Activated T-cell treated with anti-CD3 and anti-CD28 coated beads, Interleukin-2, amount 50 U/mL, for 4 hours (primary cell): ENCODE measurements around the gene TJP3. TPM values are rescaled to one million over a fixed set of nuclear protein-coding genes. Genes with fewer than 3 reads are reported as not detected.
A peak's percentile ranks its signal among the peaks of the same experiment; 100 is the strongest.
"Not testable (repeated sequence)": the region's sequence is repeated elsewhere in the genome, so short reads cannot be mapped to it uniquely, and the experiment has no call there.

Experiments used
- ATAC-seq, 2 donors: fragments of 200-7000 bp; cut with Tn5 transposase; one replicate each; pipeline ENCODE4 v1.10.0; 2021
- DNase-seq: peaks from one replicate; pipeline ENCODE4 v3.0.0-alpha.2; 2020
- H3K27me3 Mint-ChIP-seq: one replicate; pipeline ENCODE4 v1.8.0; 2021; ENCODE audit warnings: low read depth, mixed read lengths
- H3K36me3 Mint-ChIP-seq: one replicate; pipeline ENCODE4 v1.8.0; 2022; ENCODE audit warnings: mixed read lengths; ENCODE audit not compliant: insufficient read depth
- H3K4me1 Mint-ChIP-seq: one replicate; pipeline ENCODE4 v1.8.0; 2021; ENCODE audit warnings: low read depth, mixed read lengths
- H3K4me3 Mint-ChIP-seq: one replicate; pipeline ENCODE4 v1.8.0; 2021; ENCODE audit warnings: mild to moderate bottlenecking, moderate library complexity, mixed read lengths
- H3K9me3 Mint-ChIP-seq: one replicate; pipeline ENCODE4 v1.8.0; 2021; ENCODE audit warnings: mixed read lengths
- total RNA-seq, 3 donors: library from RNA; stranded (reverse); gene quantifications; one replicate each; pipeline ENCODE4 v1.2.1, GENCODE V29; 2021

The TJP3 gene
- total RNA-seq, 3 donors from 2014 or later = 0.61 to 1.1 (median 0.66) TPM

- ATAC-seq (no peak), DNase-seq (no peak)
- H3K4me3 Mint-ChIP-seq = no peak overlapping the region
- no peaks in the 10 kb centered on the region for H3K4me1 Mint-ChIP-seq
- H3K27me3 Mint-ChIP-seq = no peaks in the 10 kb centered on the region
- H3K36me3 Mint-ChIP-seq = peaks cover 18% of the 10 kb centered on the region
- no peaks in the 10 kb centered on the region for H3K9me3 Mint-ChIP-seq
Measured at GRCh38 chr19:3748965-3749364, 40.8 kb downstream of the TJP3 start.

GRCh38 chr19:3750211-3750610 lies 42.0 kb downstream of the TJP3 start:
- ATAC-seq (no peak), DNase-seq (no peak)
- Mint-ChIP-seq H3K4me3 (no peak overlapping the region), H3K9me3 (no peaks in the 10 kb centered on the region), H3K4me1 (peaks cover 4% of the 10 kb centered on the region), H3K36me3 (peaks cover 22% of the 10 kb centered on the region), H3K27me3 (no peaks in the 10 kb centered on the region)

GRCh38 chr19:3751236-3751635 lies 43.1 kb downstream of the TJP3 start:
- no peak overlapping the region for H3K4me3 Mint-ChIP-seq
- H3K27me3 Mint-ChIP-seq = no peaks in the 10 kb centered on the region
- peaks cover 4% of the 10 kb centered on the region for H3K4me1 Mint-ChIP-seq
- no peak for ATAC-seq
- H3K36me3 Mint-ChIP-seq = peaks cover 22% of the 10 kb centered on the region
- DNase-seq = no peak
- H3K9me3 Mint-ChIP-seq = no peaks in the 10 kb centered on the region

DNA sequence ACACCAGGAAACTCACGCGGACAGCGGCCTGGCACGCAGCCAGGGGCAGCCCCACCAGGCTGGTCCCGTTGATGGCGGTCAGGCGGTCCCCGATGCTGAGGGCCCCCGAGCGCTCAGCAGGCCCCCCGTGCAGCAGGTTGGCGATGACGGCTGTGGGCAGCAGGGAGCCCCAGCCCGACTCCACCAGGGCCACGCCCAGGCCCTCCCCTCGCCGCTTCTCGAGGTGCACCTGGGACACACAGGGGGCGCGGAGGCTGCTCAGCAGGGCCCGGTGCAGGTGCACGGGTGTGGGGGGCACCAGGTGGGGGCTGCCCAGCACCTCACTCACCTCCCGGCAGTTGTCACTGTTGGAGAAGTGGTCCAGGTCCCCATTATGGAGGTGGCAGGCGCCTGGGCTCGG lies 44.3 kb downstream of the TJP3 start:
- Mint-ChIP-seq H3K9me3 (no peaks in the 10 kb centered on the region), H3K36me3 (peaks cover 22% of the 10 kb centered on the region), H3K4me1 (peaks cover 9% of the 10 kb centered on the region), H3K4me3 (no peak overlapping the region), H3K27me3 (no peaks in the 10 kb centered on the region)
- DNase-seq (no peak), ATAC-seq (no peak)

- DNase-seq (no peak), ATAC-seq (no peak)
- Mint-ChIP-seq H3K27me3 (no peaks in the 10 kb centered on the region), H3K9me3 (no peaks in the 10 kb centered on the region), H3K4me1 (peaks cover 11% of the 10 kb centered on the region), H3K4me3 (no peak overlapping the region), H3K36me3 (peaks cover 22% of the 10 kb centered on the region)
Measured at GRCh38 chr19:3753631-3754410, 45.6 kb downstream of the TJP3 start.

DNA sequence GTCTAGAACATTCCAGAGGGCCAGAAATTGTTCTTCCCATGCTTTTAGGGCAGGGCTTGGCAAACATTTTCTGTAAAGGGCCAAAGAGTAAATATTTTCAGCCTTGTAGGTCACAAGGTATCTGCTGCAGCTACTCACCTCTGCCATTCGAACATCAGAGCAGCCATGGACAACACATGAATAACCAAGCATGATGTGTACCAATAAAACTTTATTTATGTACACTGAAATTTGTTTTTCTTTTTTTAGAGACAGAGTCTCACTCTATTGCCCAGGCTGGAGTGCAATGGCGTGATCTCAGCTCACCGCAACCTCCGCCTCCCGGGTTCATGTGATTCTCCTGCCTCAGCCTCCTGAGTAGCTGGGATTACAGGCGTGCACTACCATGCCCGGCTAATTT lies 49.5 kb downstream of the TJP3 start:
- not testable (repeated sequence) for ATAC-seq, H3K9me3 Mint-ChIP-seq, H3K4me3 Mint-ChIP-seq, DNase-seq, H3K36me3 Mint-ChIP-seq, H3K27me3 Mint-ChIP-seq
- H3K4me1 Mint-ChIP-seq = peaks cover 37% of the 10 kb centered on the region

DNA sequence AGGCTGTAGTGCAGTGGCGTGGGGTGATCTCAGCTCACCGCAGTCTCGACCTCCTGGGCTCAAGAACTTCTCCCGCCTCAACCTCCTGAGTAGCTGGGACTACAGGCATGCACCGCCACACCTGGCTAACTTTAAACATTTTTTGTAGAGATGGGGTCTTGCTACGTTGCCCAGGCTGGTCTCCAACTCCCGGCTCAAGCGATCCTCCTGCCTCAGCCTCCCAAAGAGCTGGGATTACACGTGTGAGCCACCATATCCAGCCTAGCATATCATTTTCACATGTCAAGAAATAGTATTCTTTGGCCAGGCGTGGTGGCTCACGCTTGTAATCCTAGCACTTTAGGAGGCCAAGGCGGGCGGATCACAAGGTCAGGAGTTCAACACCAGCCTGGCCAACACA lies 50.1 kb downstream of the TJP3 start:
- H3K4me1 Mint-ChIP-seq = peaks cover 42% of the 10 kb centered on the region
- ATAC-seq, H3K36me3 Mint-ChIP-seq, DNase-seq, H3K9me3 Mint-ChIP-seq, H3K27me3 Mint-ChIP-seq, H3K4me3 Mint-ChIP-seq: not testable (repeated sequence)

DNA sequence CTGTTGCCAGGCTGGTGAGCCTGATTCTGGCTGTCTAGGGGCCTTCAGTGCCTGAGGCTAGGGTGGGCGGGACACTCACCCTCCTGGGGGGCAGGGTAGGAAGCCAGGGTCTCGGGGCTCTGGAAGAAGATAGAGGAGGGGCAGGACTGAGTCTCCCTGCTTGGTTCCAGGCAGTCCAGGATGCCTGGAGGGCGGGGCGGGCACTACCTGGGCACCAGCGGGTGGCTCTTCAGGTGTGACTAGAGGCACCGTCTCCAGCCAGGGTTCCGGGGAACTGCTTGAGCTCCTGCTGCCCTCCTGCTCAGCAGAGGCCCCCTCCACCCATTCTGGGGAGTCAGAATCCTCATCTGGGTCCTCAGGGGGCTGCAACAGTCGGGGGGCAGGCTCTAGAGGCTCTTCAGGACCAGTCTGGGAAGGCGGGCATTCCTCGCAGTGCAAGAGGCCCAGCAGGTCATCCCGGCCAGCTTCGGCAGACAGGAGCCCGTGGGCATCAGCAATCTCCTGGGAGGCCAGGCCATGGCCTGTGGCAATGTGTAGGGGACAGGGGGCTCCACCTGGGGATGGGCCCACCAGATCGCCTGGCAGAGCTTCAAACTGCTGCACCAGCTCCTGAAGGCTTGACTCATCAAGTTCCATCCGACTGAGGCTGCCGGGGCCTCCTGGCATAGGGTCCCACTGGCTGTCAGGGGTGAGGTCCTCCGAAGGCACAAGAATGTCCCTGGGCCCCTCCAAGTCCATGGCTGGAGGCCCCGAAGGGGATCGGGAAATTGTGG lies 51.5 kb downstream of the TJP3 start:
- ATAC-seq = no peak
- Mint-ChIP-seq H3K4me3 (peak overlapping the region; percentile 98), H3K4me1 (peaks cover 41% of the 10 kb centered on the region), H3K9me3 (no peaks in the 10 kb centered on the region), H3K36me3 (peaks cover 5% of the 10 kb centered on the region), H3K27me3 (no peaks in the 10 kb centered on the region)
- no peak for DNase-seq

DNA sequence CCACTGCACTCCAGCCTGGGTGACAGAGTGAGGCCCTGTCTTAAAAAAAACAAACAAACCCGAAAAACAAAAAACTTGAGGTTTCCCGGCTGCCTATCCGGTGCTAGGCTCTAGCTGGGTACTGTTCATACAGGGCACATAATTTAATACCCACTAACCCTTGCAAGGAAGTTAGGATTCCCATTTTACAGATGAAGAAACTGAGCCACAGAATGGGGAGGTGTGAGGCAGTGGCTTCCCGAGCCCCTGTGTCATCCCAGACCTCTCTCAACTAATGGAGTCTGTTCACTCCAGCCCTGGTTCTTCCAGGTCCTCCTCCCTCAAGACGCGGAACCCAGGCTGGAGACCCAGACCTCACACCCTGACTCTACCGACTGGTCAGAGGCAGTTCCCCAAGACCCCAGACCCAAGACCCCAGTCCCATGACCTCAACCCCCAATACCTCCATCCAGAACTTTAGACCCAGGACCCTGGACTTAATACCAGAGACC lies 52.7 kb downstream of the TJP3 start:
- ATAC-seq = no peak
- peaks cover 3% of the 10 kb centered on the region for H3K36me3 Mint-ChIP-seq
- peak overlapping the region; percentile 98 for H3K4me3 Mint-ChIP-seq
- H3K4me1 Mint-ChIP-seq = peaks cover 39% of the 10 kb centered on the region
- DNase-seq = no peak
- no peaks in the 10 kb centered on the region for H3K27me3 Mint-ChIP-seq
- H3K9me3 Mint-ChIP-seq = no peaks in the 10 kb centered on the region

- H3K9me3 Mint-ChIP-seq = no peaks in the 10 kb centered on the region
- no peaks in the 10 kb centered on the region for H3K27me3 Mint-ChIP-seq
- H3K4me1 Mint-ChIP-seq = peaks cover 44% of the 10 kb centered on the region
- ATAC-seq (peak; percentile 61 to 64), DNase-seq (peak; percentile 96)
- H3K4me3 Mint-ChIP-seq = peak within 1 kb of the TSS; percentile 98
- H3K36me3 Mint-ChIP-seq = peaks cover 6% of the 10 kb centered on the region
Measured at GRCh38 chr19:3761382-3762129, 53.4 kb downstream of the TJP3 start, which contains the start of gene APBA3. Gene APBA3 (minus strand): TSS chr19:3761692. CDS start chr19:3760264, 1,428 bp downstream.

- no peak for ATAC-seq
- H3K4me1 Mint-ChIP-seq = peaks cover 43% of the 10 kb centered on the region
Measured at GRCh38 chr19:3762130-3762473, 53.9 kb downstream of the TJP3 start.

DNA sequence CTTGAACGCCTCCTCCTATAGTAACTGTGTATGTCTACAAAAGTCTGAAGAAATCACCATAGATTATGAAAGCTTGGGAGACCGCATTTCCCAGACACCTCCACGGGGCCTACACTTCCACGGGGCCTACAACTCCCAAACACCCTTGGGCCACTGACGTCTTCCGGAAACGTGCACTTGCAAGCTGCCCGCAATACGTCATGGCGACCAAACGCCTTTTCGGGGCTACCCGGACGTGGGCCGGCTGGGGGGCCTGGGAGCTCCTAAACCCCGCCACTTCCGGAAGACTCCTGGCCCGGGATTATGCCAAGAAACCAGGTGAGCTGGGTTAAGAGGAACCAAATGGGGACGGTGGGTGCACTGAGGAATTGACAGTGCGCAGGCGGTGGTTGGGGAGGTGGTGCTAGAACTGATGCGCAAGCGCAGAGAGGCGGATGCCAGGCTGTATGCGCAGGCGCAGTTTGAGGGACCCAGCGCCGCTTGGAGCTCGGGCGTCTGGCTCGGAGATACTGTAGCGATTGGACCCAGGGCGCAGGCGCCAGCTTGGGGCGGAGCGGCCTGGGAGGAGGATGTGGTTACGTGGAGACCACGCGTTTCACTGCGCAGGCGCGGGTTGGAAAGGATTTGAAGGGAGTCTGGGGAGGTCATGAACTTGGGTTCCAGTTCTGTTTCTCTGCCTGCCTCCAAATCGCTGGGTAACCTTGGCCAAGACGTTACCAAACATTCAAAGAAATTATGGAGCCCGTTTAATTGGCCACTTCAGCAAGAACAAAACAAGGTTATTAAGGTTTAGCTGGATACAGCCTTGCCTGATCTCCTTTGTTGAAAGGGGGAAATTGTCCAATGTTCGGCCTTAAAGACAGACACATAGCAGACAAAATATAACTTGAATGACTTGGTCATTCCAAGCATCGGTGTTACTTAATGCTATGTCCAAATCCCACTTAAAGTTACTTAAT lies 54.6 kb downstream of the TJP3 start, which contains the start of gene MRPL54:
Gene MRPL54, plus strand, starts transcription at position 182 of the 959 bp plus-strand sequence. Its CDS starts 19 bp downstream, at position 201.
- Mint-ChIP-seq H3K4me1 (peaks cover 40% of the 10 kb centered on the region), H3K9me3 (no peaks in the 10 kb centered on the region), H3K36me3 (peaks cover 9% of the 10 kb centered on the region), H3K4me3 (peak within 1 kb of the TSS; percentile 98), H3K27me3 (no peaks in the 10 kb centered on the region)
- DNase-seq = peak; percentile 99
- ATAC-seq = peak; percentile 87 to 89

More at GRCh38 chr19:3762130-3762473, 53.9 kb downstream of the TJP3 start:
- Mint-ChIP-seq H3K4me3 (peak overlapping the region; percentile 98), H3K27me3 (no peaks in the 10 kb centered on the region), H3K9me3 (no peaks in the 10 kb centered on the region), H3K36me3 (peaks cover 9% of the 10 kb centered on the region)
- no peak for DNase-seq

- Mint-ChIP-seq H3K27me3 (no peaks in the 10 kb centered on the region), H3K9me3 (no peaks in the 10 kb centered on the region), H3K36me3 (peaks cover 12% of the 10 kb centered on the region), H3K4me3 (no peak overlapping the region), H3K4me1 (peaks cover 28% of the 10 kb centered on the region)
- DNase-seq = no peak
- ATAC-seq = no peak
Measured at GRCh38 chr19:3765121-3765520, 56.9 kb downstream of the TJP3 start.
